Rectal smooth muscle tissue (tissue), 1 donor: ENCODE data around the gene MATCAP1.

ENCODE experiments used
- H3K27ac ChIP-seq: one replicate; pipeline ENCODE4 v1.7.0; 2013; ENCODE audit warnings: low read depth, low read length, inconsistent platforms
- H3K27me3 ChIP-seq: one replicate; pipeline ENCODE4 v1.7.0; 2013; ENCODE audit warnings: low read length; ENCODE audit not compliant: control insufficient read depth, insufficient read depth
- H3K36me3 ChIP-seq: one replicate; pipeline ENCODE4 v1.7.0; 2013; ENCODE audit warnings: low read length; ENCODE audit not compliant: control insufficient read depth, insufficient read depth
- H3K4me1 ChIP-seq: one replicate; pipeline ENCODE4 v1.7.0; 2013; ENCODE audit warnings: low read length; ENCODE audit not compliant: control insufficient read depth, insufficient read depth
- H3K4me3 ChIP-seq: one replicate; pipeline ENCODE4 v1.7.0; 2013; ENCODE audit warnings: low read length
- H3K9ac ChIP-seq: one replicate; pipeline ENCODE4 v1.7.0; 2013; ENCODE audit warnings: low read length

Gene MATCAP1

DNA sequence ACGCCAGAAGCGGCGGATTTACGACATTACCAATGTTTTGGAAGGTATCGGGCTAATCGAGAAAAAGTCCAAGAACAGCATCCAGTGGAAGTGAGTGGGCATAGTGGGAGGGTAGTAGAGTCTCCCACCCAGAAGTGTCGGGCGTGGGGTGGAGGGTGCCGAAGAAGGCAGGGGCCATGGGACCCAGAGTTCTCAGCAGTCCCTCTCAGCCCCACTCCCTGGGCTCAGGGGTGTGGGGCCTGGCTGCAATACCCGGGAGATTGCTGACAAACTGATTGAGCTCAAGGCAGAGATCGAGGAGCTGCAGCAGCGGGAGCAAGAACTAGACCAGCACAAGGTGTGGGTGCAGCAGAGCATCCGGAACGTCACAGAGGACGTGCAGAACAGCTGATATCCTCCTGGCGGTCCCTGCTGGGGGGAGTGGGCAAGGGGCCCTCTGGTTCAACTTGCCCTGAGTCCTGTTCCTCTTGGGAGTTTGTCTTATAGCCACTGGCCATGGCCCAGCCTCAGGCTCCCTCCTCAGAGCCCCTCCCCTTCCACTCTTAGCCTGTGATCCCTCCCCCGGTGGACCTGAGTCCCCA is 9.1 kb upstream of the MATCAP1 start:
- no peak overlapping the region for H3K27ac ChIP-seq
- H3K36me3 ChIP-seq: peaks cover 30% of the 10 kb centered on the region

DNA sequence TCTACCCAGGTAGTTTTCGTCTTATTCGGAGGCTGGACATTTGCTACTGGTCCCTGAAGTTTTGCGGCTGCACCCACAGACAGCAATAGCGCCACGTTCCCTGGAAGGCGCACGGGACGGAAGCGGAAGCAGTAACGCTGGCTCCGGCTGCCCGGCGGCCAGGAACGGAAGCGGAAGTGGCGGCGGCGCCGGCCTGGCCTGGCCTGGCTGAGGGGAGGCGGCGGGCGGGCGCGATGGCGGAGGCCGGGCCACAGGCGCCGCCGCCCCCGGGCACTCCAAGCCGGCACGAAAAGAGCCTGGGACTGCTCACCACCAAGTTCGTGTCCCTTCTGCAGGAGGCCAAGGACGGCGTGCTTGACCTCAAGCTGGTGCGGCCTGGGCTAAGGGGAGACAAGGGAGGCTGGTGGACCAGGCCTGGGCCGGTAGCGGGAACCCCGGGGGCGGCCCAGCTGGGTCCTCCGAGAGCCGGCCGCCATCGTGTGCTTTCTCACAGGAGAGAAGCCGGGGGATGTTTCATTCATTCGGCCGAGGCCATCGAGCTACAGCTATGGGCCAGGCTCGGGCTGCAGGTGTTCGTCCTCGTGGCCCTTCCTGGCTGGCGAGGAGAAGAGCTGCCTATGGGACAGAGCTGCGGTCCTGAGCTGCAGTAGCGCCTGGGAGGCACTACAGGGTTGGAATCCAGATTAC is 8.4 kb upstream of the MATCAP1 start, which contains the start of gene E2F4:
TSS of gene E2F4 (plus strand) at position 161 of the 687 bp plus-strand sequence. CDS start at position 234, 73 bp downstream.
- H3K27me3 ChIP-seq: no peaks in the 10 kb centered on the region
- H3K36me3 ChIP-seq: peaks cover 23% of the 10 kb centered on the region
- peak within 1 kb of the TSS; percentile 95 for H3K9ac ChIP-seq
- H3K27ac ChIP-seq: peak within 1 kb of the TSS; percentile 40
- peaks cover 12% of the 10 kb centered on the region for H3K4me1 ChIP-seq
- peak within 1 kb of the TSS; percentile 97 for H3K4me3 ChIP-seq

More for the DNA sequence above, 9.1 kb upstream of the MATCAP1 start:
- peaks cover 12% of the 10 kb centered on the region for H3K4me1 ChIP-seq
- peak overlapping the region; percentile 97 for H3K4me3 ChIP-seq
- peak overlapping the region; percentile 95 for H3K9ac ChIP-seq
- no peaks in the 10 kb centered on the region for H3K27me3 ChIP-seq

DNA sequence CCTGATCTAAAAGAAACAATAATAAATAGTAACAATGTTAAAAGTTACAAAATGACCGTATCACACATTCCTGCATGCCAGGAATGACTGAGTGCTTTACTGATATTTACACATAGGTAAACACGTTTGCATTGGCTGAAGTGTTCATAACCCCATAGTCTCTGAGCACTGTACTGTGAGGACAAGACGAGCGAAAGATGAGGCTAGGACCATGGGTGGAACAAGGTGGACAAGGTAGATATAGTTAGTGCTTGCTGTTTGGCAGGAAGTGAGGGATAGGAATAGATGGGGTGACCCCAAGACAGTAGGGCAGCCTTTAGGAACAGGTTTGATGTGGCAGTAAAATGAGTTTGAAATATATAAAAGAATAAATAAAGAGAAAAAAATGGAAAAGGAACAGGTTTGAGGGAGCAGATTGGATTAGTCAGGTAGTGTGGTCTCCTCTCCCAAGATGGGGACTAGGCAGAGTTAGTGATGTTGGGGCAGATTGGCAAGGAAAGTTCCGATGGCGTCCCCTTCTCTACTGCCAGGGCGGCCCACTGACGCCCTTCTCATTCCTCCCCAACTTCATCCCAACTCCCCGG is 7.7 kb upstream of the MATCAP1 start:
- Histone ChIP-seq H3K4me1 (peaks cover 12% of the 10 kb centered on the region), H3K9ac (no peak overlapping the region), H3K36me3 (peaks cover 17% of the 10 kb centered on the region), H3K4me3 (peak overlapping the region; percentile 40), H3K27me3 (no peaks in the 10 kb centered on the region), H3K27ac (no peak overlapping the region)

GRCh38 chr16:67190448-67191399 is 7.0 kb upstream of the MATCAP1 start:
- Histone ChIP-seq H3K4me1 (peaks cover 12% of the 10 kb centered on the region), H3K9ac (no peak overlapping the region), H3K36me3 (peaks cover 11% of the 10 kb centered on the region), H3K27ac (no peak overlapping the region), H3K4me3 (no peak overlapping the region), H3K27me3 (no peaks in the 10 kb centered on the region)

- H3K27ac ChIP-seq: no peak within 1 kb of the TSS
- no peak within 1 kb of the TSS for H3K9ac ChIP-seq
- H3K4me3 ChIP-seq: no peak within 1 kb of the TSS
- no peaks in the 10 kb centered on the region for H3K27me3 ChIP-seq
- H3K36me3 ChIP-seq: peaks cover 6% of the 10 kb centered on the region
- peaks cover 12% of the 10 kb centered on the region for H3K4me1 ChIP-seq
Observed at GRCh38 chr16:67190041-67190440, 6.3 kb upstream of the MATCAP1 start, which contains the start of gene EXOC3L1. EXOC3L1 (minus strand) TSS chr16:67190136; CDS start chr16:67189676, 460 bp downstream.

DNA sequence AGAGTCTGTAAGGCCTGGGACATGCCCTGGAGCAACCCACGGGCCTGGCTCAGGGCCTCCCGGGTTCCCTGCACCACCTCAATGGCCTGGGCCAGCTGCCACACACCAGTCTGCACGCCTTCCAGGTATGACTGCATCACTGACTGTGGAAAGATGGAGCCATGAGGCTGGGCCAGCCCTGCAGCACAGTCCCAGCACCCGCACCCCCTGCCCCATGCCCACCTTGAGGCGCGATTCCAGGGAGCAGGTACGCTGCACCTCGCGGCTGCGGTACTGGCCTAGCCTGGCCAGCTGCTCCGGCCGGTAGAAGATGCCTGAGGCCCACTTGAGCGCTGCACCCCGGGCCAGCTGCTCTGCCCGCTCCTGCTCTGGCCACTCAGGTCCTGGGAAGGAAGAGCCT is 5.0 kb upstream of the MATCAP1 start:
- Histone ChIP-seq H3K4me1 (peaks cover 12% of the 10 kb centered on the region), H3K27me3 (no peaks in the 10 kb centered on the region), H3K36me3 (no peaks in the 10 kb centered on the region), H3K27ac (no peak overlapping the region), H3K4me3 (no peak overlapping the region), H3K9ac (no peak overlapping the region)

DNA sequence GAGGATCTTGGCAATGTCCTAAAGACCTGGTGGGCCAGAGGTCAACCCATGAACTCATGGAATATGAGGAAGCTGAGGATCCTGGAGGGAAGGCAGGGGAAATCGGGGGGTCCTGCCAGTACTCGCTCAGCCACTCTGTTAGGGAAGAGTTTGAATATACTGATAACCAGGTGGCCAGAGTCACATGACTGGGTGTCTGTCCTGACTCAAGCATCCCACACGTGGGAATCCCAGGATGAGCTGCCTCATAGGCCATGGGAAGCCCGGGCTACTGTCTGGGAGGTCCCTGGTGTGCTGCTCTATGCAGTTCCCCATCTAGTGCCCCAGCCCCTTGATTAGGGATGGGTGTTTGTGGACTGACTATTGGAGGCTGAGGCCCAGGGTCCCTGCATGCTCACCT is 4.6 kb upstream of the MATCAP1 start:
- Histone ChIP-seq H3K36me3 (no peaks in the 10 kb centered on the region), H3K4me1 (peaks cover 10% of the 10 kb centered on the region), H3K27ac (no peak overlapping the region), H3K4me3 (no peak overlapping the region), H3K27me3 (no peaks in the 10 kb centered on the region), H3K9ac (no peak overlapping the region)

- H3K27me3 ChIP-seq: no peaks in the 10 kb centered on the region
- no peaks in the 10 kb centered on the region for H3K36me3 ChIP-seq
- H3K4me1 ChIP-seq: peaks cover 5% of the 10 kb centered on the region
- no peak overlapping the region for H3K4me3 ChIP-seq
- H3K9ac ChIP-seq: no peak overlapping the region
- H3K27ac ChIP-seq: no peak overlapping the region
Observed at GRCh38 chr16:67187175-67187890, 3.6 kb upstream of the MATCAP1 start.

DNA sequence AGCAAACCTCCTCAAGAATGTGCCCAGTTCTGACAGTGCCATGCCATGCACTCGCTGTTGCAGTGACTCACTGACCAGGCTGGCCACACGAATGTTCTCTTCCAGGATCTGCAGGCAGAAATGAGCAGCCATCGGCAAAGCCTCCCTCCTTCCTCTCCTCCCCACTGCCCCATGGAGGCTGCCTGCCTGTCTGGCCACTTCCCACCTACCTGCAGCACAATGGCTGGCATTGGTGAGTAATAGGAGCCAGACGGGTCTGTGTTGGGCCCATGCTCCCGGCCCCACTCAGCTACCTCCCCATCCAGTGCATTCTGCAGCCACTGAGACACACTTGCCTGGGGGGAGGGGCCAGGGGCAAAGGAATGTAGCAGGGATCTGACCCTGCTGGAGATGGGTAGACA is 2.8 kb upstream of the MATCAP1 start:
- Histone ChIP-seq H3K9ac (no peak overlapping the region), H3K27ac (no peak overlapping the region)

DNA sequence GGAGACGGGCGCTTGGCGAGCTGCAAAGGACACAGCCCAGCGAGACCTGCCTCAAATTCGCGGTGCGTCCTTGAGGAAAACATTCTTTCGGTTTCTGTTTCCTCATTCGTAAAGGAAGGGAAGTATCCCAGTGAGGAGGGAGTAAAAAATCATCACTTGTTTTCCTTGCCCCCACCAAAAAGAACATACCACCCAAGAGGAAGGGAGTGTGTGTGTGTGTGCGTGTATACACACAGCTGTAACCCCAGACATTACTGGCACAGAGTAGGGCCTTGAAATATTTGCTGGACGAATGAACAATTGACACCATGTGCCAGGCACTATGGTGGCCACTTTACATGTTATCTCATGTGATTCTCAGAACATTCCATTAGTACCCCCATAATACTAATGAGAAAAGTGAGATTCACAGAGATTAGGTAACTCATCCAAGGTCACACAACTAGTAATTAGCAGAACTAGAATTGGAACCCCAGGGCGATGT is 1.9 kb upstream of the MATCAP1 start:
- Histone ChIP-seq H3K4me3 (peak overlapping the region; percentile 71), H3K27ac (no peak overlapping the region), H3K4me1 (peaks cover 5% of the 10 kb centered on the region), H3K27me3 (no peaks in the 10 kb centered on the region), H3K9ac (no peak overlapping the region), H3K36me3 (no peaks in the 10 kb centered on the region)

More for the DNA sequence above, 2.8 kb upstream of the MATCAP1 start:
- Histone ChIP-seq H3K27me3 (no peaks in the 10 kb centered on the region), H3K4me1 (peaks cover 5% of the 10 kb centered on the region), H3K36me3 (no peaks in the 10 kb centered on the region), H3K4me3 (no peak overlapping the region)

DNA sequence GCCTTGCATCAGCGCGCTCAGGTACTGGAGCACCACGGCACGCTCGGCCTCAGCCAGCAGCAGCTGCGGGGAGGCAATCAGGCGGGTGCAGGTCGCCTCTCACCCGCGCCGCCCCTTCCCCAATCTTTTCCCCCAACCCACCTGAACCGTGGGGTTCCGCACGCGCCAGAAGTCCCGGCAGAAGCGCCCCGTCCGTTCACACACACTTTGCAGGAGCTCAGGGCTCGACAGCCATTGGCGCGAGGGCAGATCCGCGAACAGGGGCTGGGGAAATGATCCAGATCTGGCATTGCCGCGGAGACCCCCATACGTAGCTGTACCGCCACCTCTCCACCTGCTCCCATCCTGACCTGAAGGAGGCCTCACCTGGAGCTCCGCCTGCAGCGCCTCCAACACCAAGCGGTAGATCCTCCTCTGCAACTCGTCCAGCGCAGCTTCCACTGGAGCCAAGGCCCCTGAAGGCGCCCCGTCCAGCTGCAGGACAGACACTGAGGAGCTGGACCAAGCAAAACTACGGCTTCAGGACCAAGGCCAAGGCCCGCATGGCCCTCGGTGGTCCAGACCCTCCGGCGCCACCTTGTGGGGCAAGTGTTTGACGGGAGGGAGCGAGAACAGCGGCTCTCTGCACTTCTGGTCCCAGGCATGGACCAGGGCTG is 1.4 kb upstream of the MATCAP1 start:
- Histone ChIP-seq H3K4me3 (peak overlapping the region; percentile 71), H3K9ac (no peak overlapping the region), H3K36me3 (no peaks in the 10 kb centered on the region), H3K27me3 (no peaks in the 10 kb centered on the region), H3K4me1 (peaks cover 5% of the 10 kb centered on the region), H3K27ac (no peak overlapping the region)
